COLO668 (cell line): Measurements from ENCODE around the gene LARGE1.

Experiments
- DNase-seq: peaks from one replicate; lab custom pipeline; 2025; ENCODE audit not compliant: unreplicated experiment; lab: John Stamatoyannopoulos, UW

Gene LARGE1

DNA sequence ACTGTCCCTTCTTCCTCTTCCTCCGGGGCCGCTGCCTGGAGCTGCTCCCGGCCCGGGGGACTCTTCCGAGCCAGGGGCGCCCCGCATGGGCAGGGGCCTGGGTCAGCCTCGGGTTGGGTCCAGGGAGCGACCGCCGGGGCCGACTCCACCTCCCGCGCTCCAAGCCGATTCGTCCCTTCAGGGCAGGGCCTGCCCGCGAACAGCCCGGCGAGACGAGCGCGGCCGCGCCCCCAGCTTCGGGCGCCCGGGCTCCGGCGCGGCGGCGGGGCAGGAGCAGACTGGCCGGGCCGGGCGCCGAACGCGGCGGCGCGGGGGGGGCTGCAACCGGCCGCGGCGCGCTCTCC is at the start of gene LARGE1:
TSS of gene LARGE1 (minus strand) at position 280 of the 344 bp plus-strand sequence.
- DNase-seq, result peak; percentile 64

DNA sequence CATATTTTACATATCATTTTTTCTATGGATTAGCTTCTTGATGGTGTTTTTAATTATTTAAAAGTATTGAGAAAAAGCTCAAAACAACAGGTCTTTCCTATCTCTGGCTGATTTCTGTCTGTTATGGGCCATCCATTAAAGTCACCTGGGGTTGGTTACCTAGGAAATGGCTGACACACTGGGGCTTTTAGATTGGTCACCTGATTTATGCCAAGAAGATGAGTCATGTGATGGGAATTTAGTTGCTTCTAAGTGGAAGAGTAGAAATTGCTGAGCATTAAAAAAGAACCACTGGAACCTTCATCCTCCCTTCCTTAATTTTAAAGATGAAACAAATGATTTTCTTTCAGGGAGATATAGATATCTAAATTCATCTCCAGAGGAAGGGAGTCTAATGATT is 48.8 kb upstream of the LARGE1 start:
- DNase-seq, result no peak

DNA sequence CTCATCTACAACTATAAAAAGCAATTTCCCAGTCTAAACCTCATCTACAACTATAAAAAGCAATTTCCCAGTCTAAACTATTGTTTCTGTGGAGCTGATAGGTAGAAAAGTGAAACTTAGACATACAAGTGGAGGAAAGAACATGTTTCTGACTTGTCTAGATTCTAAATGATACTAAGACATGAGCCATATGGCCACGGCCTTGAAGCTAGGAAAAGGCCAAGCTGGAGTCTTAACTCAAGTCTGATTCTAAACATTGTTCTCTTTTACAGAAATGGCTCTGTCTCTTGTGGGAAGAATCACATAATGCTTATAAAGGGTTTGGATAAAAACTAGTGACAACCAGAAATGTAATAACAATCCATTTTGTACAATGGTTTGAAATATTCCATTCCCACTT is 43.8 kb upstream of the LARGE1 start:
- DNase-seq, result no peak

DNA sequence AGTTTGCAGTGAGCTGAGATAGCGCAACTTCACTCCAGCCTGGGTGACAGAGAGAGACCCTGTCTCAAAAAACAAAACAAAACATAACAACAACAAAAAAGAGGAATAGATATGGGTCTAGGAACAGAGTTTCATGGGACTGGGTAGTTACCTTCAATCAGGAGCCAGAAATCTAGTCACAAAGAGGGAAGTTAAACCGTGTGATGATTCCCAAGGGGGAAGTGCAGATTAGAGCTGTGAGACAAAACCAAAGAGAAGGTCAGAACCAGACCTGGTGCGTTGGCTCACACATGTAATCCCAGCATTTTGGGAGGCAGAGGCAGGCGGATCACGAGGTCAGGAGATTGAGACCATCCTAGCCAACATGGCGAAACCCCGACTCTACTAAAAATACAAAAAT is 42.1 kb upstream of the LARGE1 start:
- DNase-seq, result no peak

DNA sequence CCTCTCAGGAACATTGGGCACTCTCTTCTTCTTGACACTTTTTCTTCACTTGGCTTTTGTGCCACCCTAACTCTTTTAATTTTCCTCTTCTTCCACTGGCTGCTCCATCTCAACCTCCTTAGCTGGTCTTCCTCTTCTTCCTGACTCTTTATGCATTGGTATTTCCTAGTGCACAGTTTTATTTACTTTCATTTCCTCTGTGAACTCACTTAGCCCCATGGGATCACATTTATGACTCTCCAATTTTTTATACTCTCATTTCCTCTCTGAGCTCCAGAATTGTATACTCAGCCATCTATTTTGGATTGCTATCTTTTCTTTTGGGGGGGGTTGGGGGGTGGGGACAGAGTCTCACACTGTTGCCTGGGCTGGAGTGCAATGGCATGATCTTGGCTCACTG is 38.5 kb upstream of the LARGE1 start:
- no peak for DNase-seq

DNA sequence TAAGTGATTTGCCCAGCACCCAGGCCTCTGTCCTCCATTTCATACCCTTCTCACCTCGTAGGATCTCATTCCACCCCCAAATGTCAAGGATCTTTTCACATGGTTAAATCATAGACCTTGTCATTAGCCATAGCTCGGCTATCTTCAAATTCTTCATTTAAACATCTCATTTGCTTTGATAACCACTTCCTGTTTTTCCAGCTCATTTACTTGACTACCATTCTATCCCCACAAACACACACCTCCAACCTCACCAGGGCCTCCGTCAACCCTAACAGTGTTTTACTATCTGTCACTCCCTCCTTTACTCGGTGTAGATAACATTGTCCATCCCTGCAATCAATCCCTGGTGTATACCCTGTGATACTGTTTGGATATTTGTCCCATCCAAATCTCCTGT is 36.8 kb upstream of the LARGE1 start:
- DNase-seq, result no peak

DNA sequence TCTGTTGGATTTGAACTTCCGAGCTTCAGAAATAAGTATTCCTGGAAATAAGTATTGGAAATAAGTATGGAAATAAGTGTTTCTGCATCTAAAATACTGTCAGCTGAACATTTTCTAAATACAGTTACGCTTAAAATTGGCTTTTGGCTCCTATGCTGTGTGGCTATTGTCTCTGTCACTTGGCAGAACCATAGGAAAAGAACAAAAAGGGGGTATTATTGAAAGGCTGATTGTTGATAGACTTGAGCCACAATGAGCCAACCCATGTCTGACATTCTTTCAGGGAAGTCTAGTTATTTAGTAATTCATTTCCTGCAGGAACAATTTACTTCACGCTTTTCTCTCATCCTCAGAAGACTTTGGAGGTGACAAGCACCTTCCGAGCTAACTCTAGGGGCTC is 32.5 kb upstream of the LARGE1 start:
- DNase-seq, result no peak

DNA sequence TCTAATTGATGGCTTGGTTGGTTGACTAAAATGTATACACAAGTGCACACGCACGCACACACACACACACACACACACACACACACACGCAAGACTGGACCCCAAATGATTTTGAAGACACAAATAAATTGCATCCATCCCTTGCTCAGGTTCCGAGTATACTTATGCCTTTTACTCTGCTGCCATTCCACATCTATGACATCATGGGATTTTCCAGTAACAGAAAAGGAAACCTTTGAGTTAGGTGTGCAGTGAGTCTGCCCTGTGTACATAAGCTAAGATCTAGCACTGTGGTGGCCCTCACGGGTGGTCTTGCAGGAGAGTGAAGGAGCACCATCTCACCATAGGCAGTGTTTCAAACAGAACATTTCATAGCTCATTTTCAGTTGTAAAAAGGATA is 20.5 kb upstream of the LARGE1 start:
- DNase-seq, result no peak

DNA sequence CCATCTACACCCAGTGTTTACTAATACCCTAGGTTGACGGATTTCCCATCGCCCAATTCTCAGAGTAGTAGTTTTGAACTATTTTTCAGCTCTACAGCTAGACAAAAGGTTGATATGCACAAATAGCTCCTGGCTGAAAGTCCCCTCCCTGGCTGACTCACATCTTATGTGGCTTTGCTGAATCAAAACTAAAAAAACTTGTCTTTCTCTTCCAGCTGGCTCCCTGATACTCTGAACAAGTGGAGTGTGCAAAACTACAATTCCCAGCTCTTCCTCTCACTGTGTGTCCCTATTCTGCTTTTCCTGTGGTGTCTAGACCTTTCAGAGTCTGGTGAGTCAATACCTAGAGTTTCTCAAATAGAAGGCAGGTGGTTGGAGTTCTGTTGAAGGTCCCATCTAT is 12.7 kb upstream of the LARGE1 start:
- DNase-seq, result no peak

DNA sequence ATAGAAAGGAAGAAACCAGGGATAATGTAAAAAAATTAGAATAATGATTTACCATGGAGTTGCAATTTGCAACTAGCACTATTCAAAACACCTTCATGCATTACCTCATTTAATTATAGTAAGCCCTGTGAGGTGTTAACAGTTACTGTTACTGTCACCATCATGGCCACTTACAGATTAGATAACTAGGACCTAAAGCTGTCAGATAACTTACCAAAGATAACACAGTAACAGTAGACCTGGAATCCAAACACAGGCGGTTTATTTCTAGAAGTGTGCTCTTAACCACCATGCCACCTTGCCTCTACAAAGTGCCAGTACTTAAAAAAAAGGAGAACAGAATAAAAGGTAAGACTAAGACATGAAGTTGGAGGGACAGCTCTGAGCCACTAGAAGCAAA is 11.1 kb upstream of the LARGE1 start:
- no peak for DNase-seq

DNA sequence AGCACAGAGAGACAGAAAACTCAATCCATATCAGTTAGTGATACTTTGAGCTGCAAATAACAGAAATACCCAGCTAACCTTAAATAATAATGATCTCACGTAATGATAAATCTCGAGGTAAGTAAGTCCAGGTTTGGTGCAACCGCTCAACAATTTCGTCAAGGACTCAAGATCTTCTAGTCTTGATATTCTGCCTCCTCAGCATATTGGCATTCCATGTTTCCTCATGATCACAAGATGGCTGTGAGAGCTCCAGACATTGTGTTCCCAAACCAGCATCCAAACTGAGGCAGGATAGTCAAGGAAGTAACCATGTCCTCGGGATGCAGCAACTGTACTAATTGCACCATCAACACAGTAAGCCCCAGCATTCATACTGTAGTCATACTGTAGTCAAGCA is 7.5 kb upstream of the LARGE1 start:
- no peak for DNase-seq

DNA sequence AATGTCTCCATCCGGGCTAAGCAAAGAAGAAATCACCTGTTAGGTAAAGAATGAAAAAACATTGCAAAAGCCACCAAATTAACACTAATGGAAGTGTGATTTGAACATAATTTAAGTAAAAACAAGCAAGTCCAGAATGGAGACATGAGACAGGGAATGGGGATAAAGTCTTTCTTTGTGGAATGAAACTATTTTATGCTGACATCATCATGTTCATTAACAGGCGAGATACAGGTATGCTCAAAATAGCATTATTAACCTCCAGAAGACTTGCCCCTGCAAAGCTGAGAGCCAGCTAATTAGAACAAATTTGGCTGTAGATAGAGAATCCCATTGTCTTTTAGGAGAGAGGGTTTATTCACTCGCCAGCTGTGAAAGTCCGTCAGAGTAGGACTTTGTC is 4.9 kb upstream of the LARGE1 start:
- DNase-seq, result no peak

DNA sequence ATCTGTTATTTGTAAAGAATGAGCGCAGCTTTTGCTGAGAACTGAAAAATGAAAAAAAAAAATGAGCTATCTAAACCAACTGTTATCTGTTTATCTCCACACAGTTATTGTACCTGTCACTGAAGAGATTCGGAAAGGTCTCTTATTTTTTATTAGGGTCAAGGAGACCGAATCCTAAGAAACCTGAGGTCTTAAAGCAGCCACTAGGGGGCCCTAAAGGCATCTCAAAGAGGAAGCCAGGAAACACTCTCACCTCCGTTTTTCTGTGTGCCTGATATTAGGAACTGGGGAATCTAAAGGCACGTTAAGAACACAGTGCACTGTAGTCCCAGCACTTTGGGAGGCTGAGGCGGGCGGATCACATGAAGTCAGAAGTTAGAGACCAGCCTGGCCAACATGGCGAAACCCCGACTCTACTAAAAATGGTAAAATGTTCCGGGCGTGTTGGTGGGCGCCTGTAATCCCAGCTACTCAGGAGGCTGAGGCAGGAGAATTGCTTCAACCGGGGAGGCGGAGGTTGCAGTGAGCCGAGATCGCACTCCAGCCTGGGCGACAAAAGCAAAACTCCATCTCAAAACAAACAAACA is 3.5 kb upstream of the LARGE1 start:
- DNase-seq, result peak; percentile 55

DNA sequence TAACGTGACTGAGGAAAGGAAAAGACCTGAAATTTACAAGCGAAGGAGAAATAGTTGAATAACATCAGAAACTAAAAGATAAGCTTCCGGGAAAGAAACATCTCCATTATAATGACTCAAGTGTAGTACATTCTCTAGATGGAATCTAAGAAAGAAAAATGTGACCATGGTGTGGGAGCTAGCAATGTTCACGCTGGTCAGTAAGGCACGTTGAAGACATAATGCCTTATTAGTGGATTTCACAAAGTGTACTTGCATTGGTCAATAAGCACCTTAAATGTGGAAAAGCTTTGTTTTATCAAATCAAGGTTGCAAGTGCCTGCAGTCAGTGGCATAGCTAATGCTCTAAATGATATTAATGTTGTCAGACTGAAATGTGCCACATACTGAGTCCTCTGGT is 2.8 kb upstream of the LARGE1 start:
- DNase-seq, result no peak

DNA sequence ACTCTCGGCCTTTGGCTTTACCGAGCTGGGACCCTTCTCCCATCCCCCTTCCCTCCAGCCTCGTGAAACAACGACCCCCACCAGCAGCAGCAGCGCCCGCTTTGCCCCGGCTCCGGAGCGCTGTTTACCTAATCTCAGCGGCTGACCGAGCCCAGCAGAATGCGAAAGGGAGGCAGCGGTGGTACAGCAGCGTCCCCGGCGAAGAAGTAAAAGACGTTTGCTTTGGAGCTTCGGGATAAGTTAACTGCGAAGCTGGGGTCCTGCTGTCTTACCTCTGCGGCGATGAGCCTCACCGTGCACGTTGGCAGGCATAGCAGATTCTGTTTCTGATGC is 2.0 kb upstream of the LARGE1 start:
- DNase-seq, result peak; percentile 17

DNA sequence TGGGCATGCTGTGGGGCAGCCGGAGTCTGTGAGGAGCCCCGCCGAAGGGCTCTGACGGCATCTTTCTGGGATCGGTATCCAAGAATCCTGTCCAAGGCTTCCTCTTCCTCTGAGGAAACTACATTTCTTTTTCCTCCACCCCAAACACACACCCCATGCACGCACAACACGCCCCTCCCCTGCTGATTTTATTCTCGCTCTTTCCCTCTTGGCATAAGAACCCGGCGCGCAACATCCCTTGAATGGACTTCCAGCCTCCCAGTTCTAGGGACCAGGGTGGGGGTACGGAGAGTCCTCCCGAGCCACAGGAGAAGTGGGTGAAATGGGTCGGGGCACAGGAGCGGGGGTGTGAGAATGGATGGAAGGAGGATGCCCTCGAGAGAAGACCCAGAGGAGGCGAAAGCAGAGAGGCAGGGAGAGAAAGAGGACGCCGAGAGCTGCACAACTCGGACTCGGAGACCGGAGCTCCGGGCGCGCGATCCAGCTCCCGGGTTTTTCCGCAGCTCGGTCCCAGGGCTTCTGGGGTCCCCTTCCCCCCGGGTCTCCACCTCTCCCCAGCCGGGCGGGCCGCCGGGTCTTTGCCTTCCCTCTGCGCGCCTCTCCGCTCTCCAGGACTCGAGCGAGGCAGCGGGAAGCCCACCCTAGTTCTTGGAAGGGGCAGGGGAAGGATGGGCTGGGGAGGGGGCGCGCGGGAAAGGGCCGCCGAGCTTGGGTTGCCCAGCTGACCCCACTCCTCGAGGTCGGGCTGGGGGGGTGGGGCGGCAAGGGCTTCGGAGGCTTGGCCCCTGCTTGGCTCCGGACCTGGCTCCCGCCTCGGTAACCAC is 1.5 kb upstream of the LARGE1 start:
- peak; percentile 61 for DNase-seq

DNA sequence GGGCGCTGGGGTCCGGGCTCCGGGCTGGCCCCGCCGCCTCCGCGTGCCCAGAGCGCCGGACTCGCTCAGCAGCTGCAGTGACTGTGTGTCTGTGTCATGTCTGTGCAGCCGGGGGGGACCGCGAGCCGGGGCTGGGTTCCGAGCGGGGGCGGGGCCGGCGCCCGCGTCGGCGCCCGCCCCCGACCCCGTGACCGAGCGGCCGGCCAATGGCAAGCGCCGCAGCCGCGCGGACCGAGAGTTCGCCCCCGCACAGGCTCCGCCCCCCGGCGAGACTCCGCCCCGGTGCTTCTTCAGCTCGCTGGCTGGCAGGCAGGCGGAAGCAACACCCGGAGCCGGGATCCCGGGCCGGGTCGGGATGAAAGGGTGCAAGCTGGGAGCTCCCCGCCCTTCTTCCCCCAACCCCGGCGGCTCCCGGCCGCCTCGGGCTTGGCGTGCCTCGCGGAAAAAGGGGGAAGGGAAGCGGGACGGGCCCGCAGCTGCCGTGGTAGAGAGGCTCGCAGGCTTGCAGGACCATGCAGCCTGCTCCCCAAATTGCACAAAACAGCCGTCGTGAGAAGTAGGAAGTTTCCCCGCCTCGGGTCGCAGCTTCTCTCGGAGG is 750 bp upstream of the LARGE1 start:
- DNase-seq, result peak; percentile 98

DNA sequence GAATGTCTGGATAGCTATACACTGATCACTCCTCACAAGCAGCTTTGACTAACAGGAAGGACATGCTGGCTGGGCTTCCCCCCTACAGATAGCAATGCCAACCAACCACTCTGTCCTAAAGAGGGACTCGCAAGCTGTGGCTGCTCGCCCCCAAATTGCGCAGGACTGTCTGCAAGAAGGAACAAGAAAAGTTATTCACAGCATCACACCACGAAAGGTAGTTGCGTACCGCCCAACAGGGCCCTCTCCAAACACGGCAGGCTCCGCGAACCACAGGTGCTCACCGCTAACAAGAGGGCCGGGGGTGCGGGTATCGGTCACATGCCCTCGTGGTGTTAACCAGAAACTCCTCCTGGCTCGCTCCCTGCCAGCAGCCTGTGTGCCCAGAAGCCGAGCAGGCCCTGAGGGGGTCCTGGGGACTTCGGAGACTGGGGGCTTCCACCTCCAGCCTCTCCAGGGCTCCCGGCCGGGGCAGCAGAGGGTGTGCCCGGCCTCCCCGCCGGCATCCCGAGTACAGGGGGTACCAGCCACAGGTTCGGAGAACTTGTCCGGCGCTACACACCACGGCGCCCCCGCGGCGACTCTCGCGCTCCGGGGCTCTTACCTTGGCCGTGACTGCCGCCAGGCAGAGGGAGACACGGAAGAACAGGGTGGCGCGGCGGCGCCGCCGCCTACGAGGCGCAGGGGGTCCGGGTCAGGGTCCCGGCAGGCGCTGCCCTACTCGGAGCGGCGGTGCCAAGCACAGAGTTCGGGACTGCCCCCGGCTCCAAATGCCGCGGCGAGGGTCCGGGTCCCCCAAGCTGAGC is 682 bp downstream of the LARGE1 start:
- peak; percentile 65 for DNase-seq

DNA sequence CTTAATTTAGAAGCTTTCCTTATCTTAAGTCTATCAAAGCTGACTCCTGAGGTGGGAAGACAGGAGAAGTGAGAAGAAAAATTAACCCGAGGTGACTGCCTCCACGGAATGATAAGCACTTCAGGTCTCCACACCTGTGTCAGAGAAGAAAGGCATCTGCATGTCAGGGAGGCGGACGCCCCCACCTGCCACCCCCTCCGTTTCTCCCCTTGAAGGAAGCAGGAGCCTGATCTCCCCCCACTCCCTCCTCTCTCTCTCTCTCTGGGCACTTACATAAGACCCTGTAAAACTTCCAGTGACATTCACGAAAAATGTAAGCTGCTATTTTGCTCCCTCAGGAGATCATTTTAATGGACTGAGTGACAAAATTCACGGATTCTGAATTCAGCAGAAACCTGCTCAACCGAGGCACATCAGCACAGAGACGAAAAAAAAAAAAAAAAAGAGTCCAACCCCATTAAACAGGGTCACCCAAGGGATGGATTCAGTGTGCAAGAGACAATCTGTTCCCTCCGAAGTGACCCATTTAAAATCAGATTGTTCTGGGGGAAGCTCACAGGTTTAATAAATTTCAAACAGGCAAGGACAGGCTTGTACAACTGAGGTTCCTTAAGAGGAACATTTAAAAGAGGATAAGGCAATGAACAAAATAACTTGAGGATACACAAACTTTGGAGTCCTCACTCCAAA is 1.5 kb downstream of the LARGE1 start:
- no peak for DNase-seq

DNA sequence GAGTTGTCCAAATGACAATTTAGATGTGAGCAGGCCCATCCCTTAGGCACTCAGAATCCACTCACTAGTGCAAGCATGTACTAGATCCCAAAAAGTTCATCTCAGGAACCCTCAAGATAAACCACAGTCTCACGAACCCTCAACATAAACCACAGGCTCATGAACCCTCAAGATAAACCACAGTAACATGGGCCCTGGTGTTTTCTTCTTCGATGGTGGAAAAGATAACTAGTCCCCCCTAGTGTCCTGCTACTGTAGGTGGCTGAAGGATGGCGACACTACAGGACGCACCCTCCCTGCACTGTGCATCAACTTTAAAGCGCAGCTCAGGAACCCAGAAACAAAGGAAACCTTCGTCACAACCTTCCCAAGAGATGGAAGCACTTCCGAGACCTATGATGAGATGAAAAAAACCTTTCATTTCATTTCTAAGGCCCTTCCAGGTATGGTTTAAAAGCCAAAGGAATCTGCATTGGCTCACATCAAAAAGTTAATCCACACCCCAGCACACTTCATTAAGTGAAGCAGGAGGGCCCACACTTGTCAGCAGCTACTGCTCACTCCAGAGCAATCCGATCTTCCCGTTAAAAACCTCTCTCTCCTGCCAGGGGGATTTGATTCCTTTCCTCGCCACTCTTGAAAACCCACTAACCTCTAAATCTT is 2.4 kb downstream of the LARGE1 start:
- peak; percentile 19 for DNase-seq

DNA sequence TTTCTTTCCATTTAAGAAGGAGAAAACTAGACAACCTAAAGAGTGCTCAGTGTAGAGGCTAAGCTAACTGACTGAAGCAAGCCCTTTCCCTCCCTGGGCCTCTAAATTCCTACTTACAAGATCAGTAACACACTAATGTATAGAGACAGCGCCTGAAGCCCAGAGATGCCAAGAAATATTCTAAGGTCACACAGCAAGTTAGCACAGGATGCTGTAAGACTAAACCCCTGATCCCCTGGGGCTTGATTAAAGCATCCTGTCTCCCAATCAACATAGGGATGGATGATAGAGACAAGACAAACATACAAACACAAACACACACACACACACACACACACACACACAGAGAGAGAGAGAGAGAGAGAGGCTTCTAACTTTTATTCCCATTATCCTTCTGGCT is 5.6 kb downstream of the LARGE1 start:
- DNase-seq, result no peak
